Measurements from ENCODE around the gene NAA40. TPM values are rescaled to one million over a fixed set of nuclear protein-coding genes. Genes with fewer than 3 reads are reported as not detected.
A peak's percentile ranks its signal among the peaks of the same experiment; 100 is the strongest.

The NAA40 gene
- total and polyA plus RNA-seq, 2 donors (not counting 1 experiment from before 2014, with no cell fraction given) = 9.2 to 19.7 TPM

DNA sequence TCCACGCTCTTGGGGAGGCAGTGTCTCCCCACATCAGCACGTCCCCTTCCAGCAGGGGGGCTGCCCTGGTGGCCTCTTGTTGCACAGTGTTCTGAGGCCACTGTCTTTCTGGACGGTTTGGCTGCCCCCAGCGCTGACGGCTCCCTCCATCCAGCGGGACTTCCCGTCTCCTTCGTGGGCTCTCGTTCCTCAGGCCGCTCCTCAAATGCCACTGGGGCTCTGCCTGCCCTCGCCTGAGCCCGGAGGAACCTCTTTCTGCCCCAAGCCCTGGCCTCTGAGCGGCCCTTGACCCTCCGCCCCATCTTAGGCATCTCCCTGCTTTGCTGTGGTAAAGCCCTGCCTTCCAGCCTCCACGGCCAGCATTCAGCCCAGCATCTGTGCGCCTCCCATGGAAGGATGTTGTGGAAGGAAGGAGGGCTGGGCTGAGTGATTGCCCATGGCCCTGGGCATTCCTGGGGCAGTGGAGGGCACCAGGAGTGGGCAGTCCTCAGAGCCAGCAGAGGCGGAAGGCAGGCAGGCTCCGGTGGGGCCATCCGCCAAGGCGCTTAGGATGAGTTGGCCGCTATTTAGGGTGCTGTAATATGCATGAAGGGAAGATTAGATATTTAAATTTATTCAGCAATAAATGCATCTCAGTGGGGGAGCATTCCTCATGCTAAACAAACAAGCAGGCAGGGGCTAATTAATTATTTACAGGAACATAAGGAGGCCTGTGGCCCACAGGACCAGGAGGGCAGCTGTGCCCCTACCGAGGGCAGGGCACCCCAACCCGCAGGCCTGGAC is 65.2 kb downstream of the NAA40 start:
- DNase-seq (ENCODE audit: low read depth in 2 of 2) = peak in 1 of 2 donors; percentile 14
- H3K36me3 ChIP-seq (ENCODE audit: control insufficient read depth, insufficient read depth, low read length) = no peaks in the 10 kb centered on the region
- H3K4me2 ChIP-seq (ENCODE audit: extremely low read depth, insufficient read depth, low read length) = no peak overlapping the region
- peaks cover 9% of the 10 kb centered on the region for H3K4me1 ChIP-seq (ENCODE audit: control insufficient read depth, extremely low read depth, insufficient read depth, low read length)
- no peak overlapping the region for H2AFZ ChIP-seq (ENCODE audit: low read length)
- H4K20me1 ChIP-seq (ENCODE audit: control insufficient read depth, extremely low read depth, insufficient read depth, low read length) = no peaks in the 10 kb centered on the region
- no peaks in the 10 kb centered on the region for H3K9me3 ChIP-seq (ENCODE audit: control insufficient read depth, insufficient read depth, low read depth, low read length)
- H3K27me3 ChIP-seq (ENCODE audit: control insufficient read depth, insufficient read depth, low read length) = no peaks in the 10 kb centered on the region
- H3K79me2 ChIP-seq (ENCODE audit: control insufficient read depth, insufficient read depth, low read length) = no peaks in the 10 kb centered on the region
- no peak overlapping the region for H3K4me3 ChIP-seq (replicated peaks in 1 of 4; ENCODE audit: control extremely low read depth in 1 of 4, insufficient read depth in 1 of 4, low read depth in 3 of 4, low read length in 4 of 4)
- TF ChIP-seq EZH2 (IDR thresholded peaks at IDR 0.05; ENCODE audit: low read length, missing control alignments) = no peak
- TF ChIP-seq, protein P1, sequence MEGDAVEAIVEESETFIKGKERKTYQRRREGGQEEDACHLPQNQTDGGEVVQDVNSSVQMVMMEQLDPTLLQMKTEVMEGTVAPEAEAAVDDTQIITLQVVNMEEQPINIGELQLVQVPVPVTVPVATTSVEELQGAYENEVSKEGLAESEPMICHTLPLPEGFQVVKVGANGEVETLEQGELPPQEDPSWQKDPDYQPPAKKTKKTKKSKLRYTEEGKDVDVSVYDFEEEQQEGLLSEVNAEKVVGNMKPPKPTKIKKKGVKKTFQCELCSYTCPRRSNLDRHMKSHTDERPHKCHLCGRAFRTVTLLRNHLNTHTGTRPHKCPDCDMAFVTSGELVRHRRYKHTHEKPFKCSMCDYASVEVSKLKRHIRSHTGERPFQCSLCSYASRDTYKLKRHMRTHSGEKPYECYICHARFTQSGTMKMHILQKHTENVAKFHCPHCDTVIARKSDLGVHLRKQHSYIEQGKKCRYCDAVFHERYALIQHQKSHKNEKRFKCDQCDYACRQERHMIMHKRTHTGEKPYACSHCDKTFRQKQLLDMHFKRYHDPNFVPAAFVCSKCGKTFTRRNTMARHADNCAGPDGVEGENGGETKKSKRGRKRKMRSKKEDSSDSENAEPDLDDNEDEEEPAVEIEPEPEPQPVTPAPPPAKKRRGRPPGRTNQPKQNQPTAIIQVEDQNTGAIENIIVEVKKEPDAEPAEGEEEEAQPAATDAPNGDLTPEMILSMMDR (conservative IDR thresholded peaks at IDR 0.05 in 1 of 2, IDR thresholded peaks at IDR 0.05 in 1 of 2; ENCODE audit: low read depth in 1 of 2, low read length in 2 of 2) = no peak
- H3K27ac ChIP-seq (ENCODE audit: insufficient read depth, low read length) = no peak overlapping the region
- H3K9ac ChIP-seq (ENCODE audit: insufficient read depth, low read length) = no peak overlapping the region

DNA sequence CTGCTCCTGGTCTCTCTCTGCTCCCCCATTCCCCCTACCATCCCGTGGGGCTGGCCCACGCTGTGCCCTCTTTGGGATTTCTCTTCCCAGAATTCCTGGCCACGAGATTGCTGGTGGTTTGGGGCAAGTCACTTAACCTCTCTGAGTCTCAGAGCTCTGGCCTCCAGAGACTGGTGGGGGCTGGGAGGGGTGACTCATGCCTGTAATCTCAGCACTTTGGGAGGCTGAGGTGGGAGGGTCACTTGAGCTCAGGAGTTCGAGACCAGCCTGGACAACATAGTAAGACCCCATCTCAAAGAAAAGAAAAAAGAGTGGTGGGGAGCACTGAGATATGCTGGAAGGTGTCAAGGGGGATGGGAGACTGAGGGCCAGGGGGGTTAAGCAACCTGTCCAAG is 65.8 kb downstream of the NAA40 start:
- H3K79me2 ChIP-seq (ENCODE audit: control insufficient read depth, insufficient read depth, low read length) = no peaks in the 10 kb centered on the region
- no peak overlapping the region for H3K4me2 ChIP-seq (ENCODE audit: extremely low read depth, insufficient read depth, low read length)
- no peaks in the 10 kb centered on the region for H3K9me3 ChIP-seq (ENCODE audit: control insufficient read depth, insufficient read depth, low read depth, low read length)
- no peak overlapping the region for H3K4me3 ChIP-seq (replicated peaks in 1 of 4; ENCODE audit: control extremely low read depth in 1 of 4, insufficient read depth in 1 of 4, low read depth in 3 of 4, low read length in 4 of 4)
- H3K4me1 ChIP-seq (ENCODE audit: control insufficient read depth, extremely low read depth, insufficient read depth, low read length) = peaks cover 9% of the 10 kb centered on the region
- H2AFZ ChIP-seq (ENCODE audit: low read length) = no peak overlapping the region
- TF ChIP-seq, protein P1 (conservative IDR thresholded peaks at IDR 0.05 in 1 of 2, IDR thresholded peaks at IDR 0.05 in 1 of 2; ENCODE audit: low read depth in 1 of 2, low read length in 2 of 2) = no peak
- no peak for TF ChIP-seq EZH2 (IDR thresholded peaks at IDR 0.05; ENCODE audit: low read length, missing control alignments)
- no peak overlapping the region for H3K9ac ChIP-seq (ENCODE audit: insufficient read depth, low read length)
- no peak overlapping the region for H3K27ac ChIP-seq (ENCODE audit: insufficient read depth, low read length)
- H3K36me3 ChIP-seq (ENCODE audit: control insufficient read depth, insufficient read depth, low read length) = no peaks in the 10 kb centered on the region
- no peaks in the 10 kb centered on the region for H4K20me1 ChIP-seq (ENCODE audit: control insufficient read depth, extremely low read depth, insufficient read depth, low read length)
- no peaks in the 10 kb centered on the region for H3K27me3 ChIP-seq (ENCODE audit: control insufficient read depth, insufficient read depth, low read length)
- no peak for DNase-seq (ENCODE audit: low read depth in 2 of 2)

DNA sequence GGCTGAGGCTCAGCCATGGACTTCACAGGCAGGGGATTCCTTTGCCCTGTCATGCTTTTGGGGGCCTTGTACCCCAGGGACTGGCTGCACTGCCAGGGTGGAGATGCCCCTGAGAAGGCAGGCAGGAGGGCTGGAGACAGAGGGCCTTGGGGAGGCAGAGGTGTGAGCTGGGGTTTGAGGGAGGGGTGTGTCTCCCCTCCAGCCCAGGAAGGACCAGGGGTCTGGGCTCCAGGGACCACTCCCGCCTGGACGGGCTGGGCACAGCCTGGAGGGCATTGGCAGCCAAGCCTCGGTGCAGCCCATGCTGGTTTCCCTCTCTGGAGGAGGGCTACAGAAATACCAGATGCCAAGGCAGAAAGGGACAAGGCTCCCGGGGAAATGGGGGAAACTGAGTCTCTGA is 66.9 kb downstream of the NAA40 start:
- no peak overlapping the region for H2AFZ ChIP-seq (ENCODE audit: low read length)

More for the DNA sequence above, 66.9 kb downstream of the NAA40 start:
- H4K20me1 ChIP-seq (ENCODE audit: control insufficient read depth, extremely low read depth, insufficient read depth, low read length) = no peaks in the 10 kb centered on the region
- no peak overlapping the region for H3K4me2 ChIP-seq (ENCODE audit: extremely low read depth, insufficient read depth, low read length)
- H3K27me3 ChIP-seq (ENCODE audit: control insufficient read depth, insufficient read depth, low read length) = no peaks in the 10 kb centered on the region
- no peak overlapping the region for H3K4me3 ChIP-seq (replicated peaks in 1 of 4; ENCODE audit: control extremely low read depth in 1 of 4, insufficient read depth in 1 of 4, low read depth in 3 of 4, low read length in 4 of 4)
- H3K36me3 ChIP-seq (ENCODE audit: control insufficient read depth, insufficient read depth, low read length) = no peaks in the 10 kb centered on the region
- no peak overlapping the region for H3K27ac ChIP-seq (ENCODE audit: insufficient read depth, low read length)
- H3K9ac ChIP-seq (ENCODE audit: insufficient read depth, low read length) = no peak overlapping the region
- DNase-seq (ENCODE audit: low read depth in 2 of 2) = no peak
- TF ChIP-seq EZH2 (IDR thresholded peaks at IDR 0.05; ENCODE audit: low read length, missing control alignments) = no peak
- no peaks in the 10 kb centered on the region for H3K79me2 ChIP-seq (ENCODE audit: control insufficient read depth, insufficient read depth, low read length)
- peaks cover 7% of the 10 kb centered on the region for H3K4me1 ChIP-seq (ENCODE audit: control insufficient read depth, extremely low read depth, insufficient read depth, low read length)
- no peaks in the 10 kb centered on the region for H3K9me3 ChIP-seq (ENCODE audit: control insufficient read depth, insufficient read depth, low read depth, low read length)
